GM18519 (cell line): Measurements from ENCODE around the gene KCTD5.
"Not testable (repeated sequence)": the region's sequence is repeated elsewhere in the genome, so short reads cannot be mapped to it uniquely, and the experiment has no call there.

Source experiments
- ATAC-seq: cut with Tn5 transposase; IDR thresholded peaks from one replicate; pipeline ENCODE4 v1.9.1; 2021; ENCODE audit warnings: mild to moderate bottlenecking, moderate library complexity; ENCODE audit not compliant: unreplicated experiment, low FRiP score

KCTD5 gene

GRCh38 chr16:2682209-2683021 lies at the start of gene KCTD5:
KCTD5 (plus strand) TSS chr16:2682523; CDS start chr16:2682549, 26 bp downstream.
- ATAC-seq: peak; percentile 35

GRCh38 chr16:2639071-2639721 lies 43.1 kb upstream of the KCTD5 start:
- not testable (repeated sequence) for ATAC-seq

GRCh38 chr16:2639722-2640072 lies 42.6 kb upstream of the KCTD5 start:
- ATAC-seq: not testable (repeated sequence)

- ATAC-seq: not testable (repeated sequence)
Observed at GRCh38 chr16:2642561-2642960, 39.8 kb upstream of the KCTD5 start.

GRCh38 chr16:2644754-2645453 lies 37.4 kb upstream of the KCTD5 start:
- not testable (repeated sequence) for ATAC-seq

- ATAC-seq: not testable (repeated sequence)
Observed at GRCh38 chr16:2651268-2651871, 31.0 kb upstream of the KCTD5 start.

GRCh38 chr16:2653915-2654314 lies 28.4 kb upstream of the KCTD5 start:
- ATAC-seq: not testable (repeated sequence)

- not testable (repeated sequence) for ATAC-seq
Observed at GRCh38 chr16:2654949-2655348, 27.4 kb upstream of the KCTD5 start.

GRCh38 chr16:2656985-2657384 lies 25.3 kb upstream of the KCTD5 start:
- ATAC-seq: no peak

GRCh38 chr16:2657803-2658202 lies 24.5 kb upstream of the KCTD5 start:
- ATAC-seq: not testable (repeated sequence)

- ATAC-seq: not testable (repeated sequence)
Observed at GRCh38 chr16:2659560-2659959, 22.8 kb upstream of the KCTD5 start.

GRCh38 chr16:2660014-2660662 lies 22.2 kb upstream of the KCTD5 start:
- ATAC-seq: not testable (repeated sequence)

GRCh38 chr16:2660755-2661373 lies 21.5 kb upstream of the KCTD5 start:
- ATAC-seq: not testable (repeated sequence)

- ATAC-seq: no peak
Observed at GRCh38 chr16:2663553-2664546, 18.5 kb upstream of the KCTD5 start.

GRCh38 chr16:2664574-2664982 lies 17.7 kb upstream of the KCTD5 start:
- ATAC-seq: no peak

GRCh38 chr16:2666671-2667070 lies 15.7 kb upstream of the KCTD5 start:
- ATAC-seq: not testable (repeated sequence)

GRCh38 chr16:2669587-2669986 lies 12.7 kb upstream of the KCTD5 start:
- ATAC-seq: not testable (repeated sequence)

- not testable (repeated sequence) for ATAC-seq
Observed at GRCh38 chr16:2670017-2670416, 12.3 kb upstream of the KCTD5 start.

GRCh38 chr16:2671193-2671592 lies 11.1 kb upstream of the KCTD5 start:
- not testable (repeated sequence) for ATAC-seq
